ENCODE measurements around the gene GATM. TPM values are rescaled to one million over a fixed set of nuclear protein-coding genes. Genes with fewer than 3 reads are reported as not detected.

GATM gene
- total and polyA plus RNA-seq, 10 of the 15 experiments (the other 5 are each of a cell fraction or from before 2014, with no cell fraction given), result 11.7 to 83.1 (median 38.2) TPM

- CTCF ChIA-PET, result interaction anchor here (0.9 to 2.8 kb wide), 3 partner anchors 30 to 159 kb away, joined by 4 to 8 read pairs (median 7); no protein-coding TSS in a partner anchor
- SMC1A ChIA-PET (ENCODE audit: uncharacterized antibody, unreplicated experiment), result interaction anchor here (1.0 kb wide), 1 partner anchor 12 kb away, joined by 3 read pairs; no protein-coding TSS in a partner anchor
Observed at GRCh38 chr15:45364271-45364670, 14.1 kb downstream of the GATM start.

More at GRCh38 chr15:45364271-45364670, 14.1 kb downstream of the GATM start:
- no peak overlapping the region for H3K4me2 ChIP-seq (ENCODE audit: control insufficient read depth, insufficient read depth)
- peaks cover 0 to 14% of the 10 kb centered on the region in 2 experiments; a peak in 2 of 4 replicates for H3K36me3 ChIP-seq (ENCODE audit: control insufficient read depth in 2 of 2, insufficient read depth in 2 of 2, low read length in 1 of 2)
- no peak overlapping the region for H3K4me3 ChIP-seq
- 100% methylated on average over 1 of the region's 1 CpG for WGBS (ENCODE audit: insufficient coverage, insufficient replicate concordance, low lambda C conversion rate, missing lambda C conversion rate)
- intact Hi-C loops (cut with micrococcal nuclease; ENCODE audit: unreplicated experiment) (no loop called here), in situ Hi-C loops (cut with MboI) (no loop called here)
- no peaks in the 10 kb centered on the region for H3K27me3 ChIP-seq (replicated peaks in 1 of 2; ENCODE audit: control insufficient read depth in 2 of 2, insufficient read depth in 2 of 2, low read length in 1 of 2)
- no peaks in the 10 kb centered on the region for H3K9me3 ChIP-seq (replicated peaks; ENCODE audit: control insufficient read depth, insufficient read depth, low read length)
- H3K27ac ChIP-seq (ENCODE audit: control insufficient read depth, insufficient read depth), result no peak overlapping the region
- DNase-seq (ENCODE audit: low read depth, low spot score) (no peak), ATAC-seq (no peak), FAIRE-seq (no peak)
- no peak overlapping the region for H3K9ac ChIP-seq (ENCODE audit: control insufficient read depth, insufficient read depth, low read length)
- no TSS peak for BruUV-seq (replicated peaks)
- H3K4me1 ChIP-seq (ENCODE audit: control insufficient read depth, insufficient read depth, low read length), result no peaks in the 10 kb centered on the region
- no peak for TF ChIP-seq ZNF207 (IDR thresholded peaks at IDR 0.05; ENCODE audit: borderline replicate concordance)
- TF ChIP-seq IKZF2 (IDR thresholded peaks at IDR 0.05), result no peak
- TF ChIP-seq NKRF (conservative IDR thresholded peaks at IDR 0.05), result no peak
- TF ChIP-seq FOS (IDR thresholded peaks at IDR 0.05; ENCODE audit: borderline replicate concordance, extremely low read depth, insufficient read length), result no peak
- no peak for TF ChIP-seq CEBPB (IDR thresholded peaks at IDR 0.05; ENCODE audit: borderline replicate concordance in 1 of 2, low read depth in 2 of 2, low read length in 2 of 2)
- H2AFZ ChIP-seq (ENCODE audit: control insufficient read depth, low read depth, low read length), result no peak overlapping the region
- no peaks in the 10 kb centered on the region for H4K20me1 ChIP-seq (ENCODE audit: control insufficient read depth, insufficient read depth)
- ChIA-PET RAD21 (ENCODE audit: unreplicated experiment) (interaction anchor here (0.8 kb wide), 1 partner anchor 35 kb away, joined by 3 read pairs; no protein-coding TSS in a partner anchor), POLR2A (no interaction called here)
- no peaks in the 10 kb centered on the region for H3K79me2 ChIP-seq (ENCODE audit: control insufficient read depth, insufficient read depth, low read length)

Measured in GM12878 (cell line).